Right atrium auricular region (tissue), 2 donors: Measurements from ENCODE around the gene NRROS. TPM values are rescaled to one million over a fixed set of nuclear protein-coding genes. Genes with fewer than 3 reads are reported as not detected.

Experiments
- DNase-seq: peaks from one replicate; pipeline ENCODE4 v3.0.0-alpha.2; 2019; ENCODE audit warnings: low spot score
- H3K27ac ChIP-seq, 2 donors: fragments of 200-600 bp; sonication (generic); 1 replicate in 1 of 2; 2 replicates in 1 of 2; pipeline ENCODE4 v1.5.1; 2016 to 2019
- H3K27me3 ChIP-seq, 2 donors: fragments of 200-600 bp; sonication (generic); one replicate each; pipeline versions ENCODE4 v1.5.1 to v1.6.0; 2017 to 2019
- H3K36me3 ChIP-seq: fragments of 200-600 bp; sonication (generic); one replicate; pipeline ENCODE4 v1.5.1; 2016
- H3K4me1 ChIP-seq, 2 donors: fragments of 200-600 bp; sonication (generic); one replicate each; pipeline versions ENCODE4 v1.5.1 to v1.6.0; 2017 to 2019
- H3K4me3 ChIP-seq, 2 donors: fragments of 200-600 bp; sonication (generic); 1 replicate in 1 of 2; 2 replicates in 1 of 2; pipeline ENCODE4 v1.5.1; 2017 to 2019; ENCODE audit warnings: mild to moderate bottlenecking in 1 of 2, moderate library complexity in 1 of 2
- H3K9me3 ChIP-seq, 2 donors: fragments of 200-600 bp; sonication (generic); one replicate each; pipeline ENCODE4 v1.5.1; 2019
- CTCF ChIP-seq, 2 donors: fragments of 200-600 bp; sonication (generic); IDR thresholded peaks; one replicate each; pipeline ENCODE4 v1.5.1; 2019; ENCODE audit warnings: antibody characterized with exemption in 2 of 2
- total RNA-seq, 2 donors: library from RNA; depleted of rRNA; stranded (reverse); fragments of >200 nt; gene quantifications; one replicate each; pipeline ENCODE4 v1.1.0, GENCODE V29; 2016

Gene NRROS
- total RNA-seq, 2 donors from 2014 or later, result 2.4 to 4.8 TPM

GRCh38 chr3:196699749-196700148 is 60.3 kb downstream of the NRROS start:
- TF ChIP-seq CTCF (IDR thresholded peaks at IDR 0.05), result no peak
- Histone ChIP-seq H3K9me3 (no peaks in the 10 kb centered on the region), H3K4me1 (no peaks in the 10 kb centered on the region), H3K27me3 (no peaks in the 10 kb centered on the region), H3K27ac (no peak overlapping the region), H3K36me3 (no peaks in the 10 kb centered on the region), H3K4me3 (no peak overlapping the region)
- no peak for DNase-seq

- Histone ChIP-seq H3K4me3 (no peak overlapping the region), H3K36me3 (no peaks in the 10 kb centered on the region)
Measured at GRCh38 chr3:196700801-196701200, 61.3 kb downstream of the NRROS start.

GRCh38 chr3:196706327-196706726 is 66.8 kb downstream of the NRROS start:
- Histone ChIP-seq H3K4me1 (peaks cover 0 to 5% of the 10 kb centered on the region in 2 donors), H3K4me3 (no peak overlapping the region), H3K27ac (no peak overlapping the region), H3K9me3 (no peaks in the 10 kb centered on the region), H3K27me3 (no peaks in the 10 kb centered on the region), H3K36me3 (no peaks in the 10 kb centered on the region)
- DNase-seq, result no peak
- no peak for TF ChIP-seq CTCF (IDR thresholded peaks at IDR 0.05)

More at GRCh38 chr3:196700801-196701200, 61.3 kb downstream of the NRROS start:
- H3K9me3 ChIP-seq, result no peaks in the 10 kb centered on the region
- no peaks in the 10 kb centered on the region for H3K27me3 ChIP-seq
- TF ChIP-seq CTCF (IDR thresholded peaks at IDR 0.05), result no peak
- DNase-seq, result no peak
- H3K4me1 ChIP-seq, result no peaks in the 10 kb centered on the region
- no peak overlapping the region for H3K27ac ChIP-seq

- Histone ChIP-seq H3K4me1 (peaks cover 0 to 7% of the 10 kb centered on the region in 2 donors), H3K27ac (no peak overlapping the region), H3K36me3 (no peaks in the 10 kb centered on the region), H3K9me3 (no peaks in the 10 kb centered on the region), H3K27me3 (no peaks in the 10 kb centered on the region), H3K4me3 (no peak overlapping the region)
- no peak for DNase-seq
- TF ChIP-seq CTCF (IDR thresholded peaks at IDR 0.05), result no peak
Measured at GRCh38 chr3:196706731-196707130, 67.2 kb downstream of the NRROS start.

- DNase-seq, result no peak
- TF ChIP-seq CTCF (IDR thresholded peaks at IDR 0.05), result no peak
- no peaks in the 10 kb centered on the region for H3K36me3 ChIP-seq
- H3K9me3 ChIP-seq, result no peaks in the 10 kb centered on the region
- H3K4me3 ChIP-seq, result no peak overlapping the region
- H3K27ac ChIP-seq, result no peak overlapping the region
- H3K27me3 ChIP-seq, result no peaks in the 10 kb centered on the region
- H3K4me1 ChIP-seq, result peaks cover 0 to 7% of the 10 kb centered on the region in 2 donors
Measured at GRCh38 chr3:196707566-196707965, 68.1 kb downstream of the NRROS start.

GRCh38 chr3:196708467-196708866 is 69.0 kb downstream of the NRROS start:
- H3K27ac ChIP-seq, result no peak overlapping the region
- TF ChIP-seq CTCF (IDR thresholded peaks at IDR 0.05), result no peak
- DNase-seq, result no peak
- peaks cover 0 to 15% of the 10 kb centered on the region in 2 donors for H3K4me1 ChIP-seq
- H3K27me3 ChIP-seq, result no peaks in the 10 kb centered on the region
- H3K36me3 ChIP-seq, result no peaks in the 10 kb centered on the region
- no peak overlapping the region for H3K4me3 ChIP-seq
- H3K9me3 ChIP-seq, result no peaks in the 10 kb centered on the region
